DMS 273 (cell line): Measurements from ENCODE around the gene ASPSCR1.
"Not testable (repeated sequence)": the region's sequence is repeated elsewhere in the genome, so short reads cannot be mapped to it uniquely, and the experiment has no call there.

ENCODE experiments used
- DNase-seq: peaks from one replicate; lab custom pipeline; 2025; ENCODE audit not compliant: unreplicated experiment; lab: John Stamatoyannopoulos, UW

Gene ASPSCR1

GRCh38 chr17:81941484-81942166, 35.8 kb upstream of the ASPSCR1 start:
- peak; percentile 52 for DNase-seq

- no peak for DNase-seq
Observed at GRCh38 chr17:81942167-81942553, 35.3 kb upstream of the ASPSCR1 start.

GRCh38 chr17:81944858-81945257, 32.6 kb upstream of the ASPSCR1 start:
- no peak for DNase-seq

GRCh38 chr17:81947189-81947588, 30.2 kb upstream of the ASPSCR1 start, which contains the start of gene MYADML2:
Gene MYADML2, minus strand, starts transcription at chr17:81947233. Its CDS starts 5,492 bp downstream, at chr17:81941741.
- no peak for DNase-seq

GRCh38 chr17:81948635-81949378, 28.6 kb upstream of the ASPSCR1 start:
- no peak for DNase-seq

GRCh38 chr17:81950501-81950900, 26.9 kb upstream of the ASPSCR1 start:
- no peak for DNase-seq

GRCh38 chr17:81951785-81952684, 25.4 kb upstream of the ASPSCR1 start:
- DNase-seq, result no peak

GRCh38 chr17:81952792-81953228, 24.6 kb upstream of the ASPSCR1 start:
- DNase-seq, result no peak

GRCh38 chr17:81953443-81953842, 24.0 kb upstream of the ASPSCR1 start:
- not testable (repeated sequence) for DNase-seq

GRCh38 chr17:81954131-81955057, 23.0 kb upstream of the ASPSCR1 start:
- no peak for DNase-seq

- no peak for DNase-seq
Observed at GRCh38 chr17:81955058-81955681, 22.3 kb upstream of the ASPSCR1 start.

GRCh38 chr17:81955756-81956544, 21.5 kb upstream of the ASPSCR1 start:
- no peak for DNase-seq

GRCh38 chr17:81956607-81957589, 20.5 kb upstream of the ASPSCR1 start:
- no peak for DNase-seq

GRCh38 chr17:81957691-81958432, 19.6 kb upstream of the ASPSCR1 start:
- DNase-seq, result no peak

- DNase-seq, result no peak
Observed at GRCh38 chr17:81958633-81959342, 18.6 kb upstream of the ASPSCR1 start.

- DNase-seq, result peak; percentile 85
Observed at GRCh38 chr17:81959362-81960129, 17.9 kb upstream of the ASPSCR1 start.
